NCI-H345 (cell line): ENCODE results near the gene OSBPL2.

Experiments
- DNase-seq: peaks from one replicate; lab custom pipeline; 2025; lab: John Stamatoyannopoulos, UW

Gene OSBPL2

DNA sequence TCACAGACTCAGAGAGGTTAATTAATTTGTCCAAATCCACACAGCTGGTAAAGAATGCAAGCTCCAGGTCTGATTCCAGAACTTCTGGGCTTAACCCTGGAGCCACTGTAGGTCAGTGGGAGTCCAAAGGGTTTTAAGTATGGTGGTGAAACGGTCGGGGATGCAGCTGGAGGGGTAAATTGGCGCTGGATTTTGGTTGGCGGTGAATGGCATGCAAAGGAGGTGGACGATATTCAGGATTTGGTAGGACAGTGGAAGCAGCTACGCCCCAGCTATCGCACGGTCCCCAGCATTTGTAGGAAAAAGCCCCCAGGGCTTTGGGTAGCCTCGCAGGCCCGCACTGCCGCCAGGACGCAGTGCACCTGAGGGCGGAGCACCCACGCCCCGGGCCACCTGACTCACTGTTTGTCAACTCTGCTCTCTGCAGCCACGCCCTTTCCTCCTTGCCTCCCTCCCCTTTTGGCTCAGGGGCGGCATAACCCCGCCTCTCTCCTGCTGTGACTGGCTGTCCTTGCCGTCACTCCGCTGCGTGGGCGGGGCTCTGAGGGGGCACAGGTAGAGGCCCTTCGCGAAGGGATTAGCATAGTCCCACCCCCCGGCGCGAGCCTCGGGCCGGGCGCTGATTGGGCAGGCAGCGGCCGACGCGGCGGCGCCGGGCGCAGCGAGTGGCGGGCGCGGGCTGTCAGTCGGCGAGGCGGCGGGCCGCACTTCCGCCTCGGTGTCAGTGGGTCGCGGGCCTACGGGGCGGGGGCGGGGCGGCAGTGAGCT is at the start of gene OSBPL2:
Gene OSBPL2, plus strand, starts transcription at position 721 of the 768 bp plus-strand sequence. CDS start 17,664 bp downstream, outside the sequence.
- DNase-seq: peak; percentile 100

DNA sequence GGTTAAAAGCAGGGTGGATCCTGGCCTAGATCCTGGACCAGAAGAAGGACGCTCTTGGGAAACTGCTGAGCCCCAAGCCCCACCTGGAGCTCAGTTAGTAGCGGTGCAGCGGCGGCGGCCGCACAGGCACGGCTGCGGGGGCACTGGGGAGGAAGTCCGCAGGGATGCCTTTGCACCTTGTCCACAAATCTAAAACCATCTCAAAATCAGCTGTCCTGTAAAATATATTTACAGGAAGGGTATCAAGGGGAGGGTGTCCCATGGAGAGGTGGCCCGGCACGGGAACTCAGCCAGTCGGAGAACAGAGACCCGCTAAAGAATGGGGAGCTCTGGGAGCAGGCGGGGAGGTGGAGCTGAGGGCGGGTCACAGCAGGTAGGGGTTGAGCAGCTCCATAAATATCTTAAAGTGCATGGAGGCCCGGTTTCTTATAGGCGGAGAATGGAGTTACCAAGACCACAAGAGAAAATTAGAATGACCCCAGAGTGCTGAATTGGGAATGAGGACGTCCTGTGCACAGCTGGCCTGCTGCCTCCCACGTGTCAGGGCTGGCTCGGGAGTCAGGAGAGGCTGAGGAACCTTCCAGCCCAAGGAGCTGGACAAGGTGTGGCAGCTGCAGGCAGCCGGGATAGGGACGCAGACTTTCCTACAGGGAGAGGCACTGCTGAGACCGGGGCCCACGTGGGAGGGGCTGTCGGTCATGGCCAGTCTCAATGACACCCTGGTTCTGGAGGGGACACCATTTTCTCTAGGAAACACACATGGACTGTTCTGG is 47.5 kb upstream of the OSBPL2 start:
- DNase-seq: no peak

- peak; percentile 38 for DNase-seq
Measured at GRCh38 chr20:62191781-62192559, 46.4 kb upstream of the OSBPL2 start.

GRCh38 chr20:62192635-62193034 is 45.7 kb upstream of the OSBPL2 start:
- DNase-seq: no peak

DNA sequence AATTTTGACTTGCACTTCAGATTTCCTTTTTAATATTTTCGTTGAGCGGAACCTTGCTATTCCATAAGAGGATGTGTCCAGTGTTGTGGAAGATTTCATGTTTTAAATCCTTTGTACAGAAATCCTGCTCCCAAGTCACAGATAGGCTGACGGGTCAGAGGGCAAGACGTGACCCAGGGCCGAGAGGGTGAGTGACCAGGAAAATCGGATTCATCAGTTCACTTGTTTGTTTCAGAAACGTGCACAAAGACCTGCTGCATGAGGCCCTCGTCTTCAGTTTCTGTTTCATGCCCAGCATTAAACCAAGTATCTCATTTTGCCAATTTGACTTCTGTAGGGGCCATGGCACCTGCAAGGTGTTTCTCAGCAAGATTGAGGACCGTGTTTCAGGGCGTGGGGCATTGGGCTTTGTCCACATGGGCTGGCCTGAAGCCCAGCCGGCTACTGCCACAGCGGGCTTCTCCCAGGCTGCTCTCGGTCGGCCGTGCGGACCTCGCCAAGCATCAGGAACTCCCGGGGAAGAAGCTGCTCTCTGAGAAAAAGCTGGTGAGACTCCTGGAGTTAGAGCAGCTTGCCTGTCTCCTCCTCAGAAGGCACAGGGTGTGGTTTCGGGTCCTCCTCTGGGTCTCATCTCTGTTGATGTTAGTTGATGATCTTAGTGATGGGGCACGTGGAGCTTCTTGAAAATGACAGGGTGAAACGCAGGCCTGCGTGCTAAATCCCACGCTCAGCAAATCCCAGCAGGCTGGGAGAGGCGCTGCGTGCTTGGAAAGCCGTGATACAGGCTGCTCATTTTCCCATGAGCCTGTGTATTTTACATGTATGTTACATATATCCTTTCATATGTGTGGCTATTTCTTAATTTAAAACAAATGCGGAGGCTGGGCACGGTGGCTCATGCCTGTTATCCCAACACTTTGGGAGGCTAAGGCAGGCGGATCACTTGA is 45.0 kb upstream of the OSBPL2 start:
- DNase-seq: no peak

- no peak for DNase-seq
Measured at GRCh38 chr20:62195075-62195405, 43.3 kb upstream of the OSBPL2 start.

DNA sequence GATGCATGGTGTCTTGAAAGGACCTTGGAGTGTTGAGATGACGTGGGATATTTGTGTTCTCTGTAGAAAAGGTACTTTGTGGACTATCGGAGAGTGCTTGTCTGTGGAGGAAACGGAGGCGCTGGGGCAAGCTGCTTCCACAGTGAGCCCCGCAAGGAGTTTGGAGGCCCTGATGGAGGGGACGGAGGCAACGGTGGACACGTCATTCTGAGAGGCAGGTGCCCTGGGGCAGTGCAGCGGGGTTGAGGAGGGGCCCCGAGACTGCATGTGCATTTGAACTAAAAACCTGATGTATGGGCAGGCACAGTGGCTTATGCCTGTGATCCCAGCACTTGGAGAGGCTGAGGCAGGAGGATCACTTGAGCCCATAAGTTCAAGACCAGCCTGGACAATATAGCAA is 42.6 kb upstream of the OSBPL2 start:
- no peak for DNase-seq

DNA sequence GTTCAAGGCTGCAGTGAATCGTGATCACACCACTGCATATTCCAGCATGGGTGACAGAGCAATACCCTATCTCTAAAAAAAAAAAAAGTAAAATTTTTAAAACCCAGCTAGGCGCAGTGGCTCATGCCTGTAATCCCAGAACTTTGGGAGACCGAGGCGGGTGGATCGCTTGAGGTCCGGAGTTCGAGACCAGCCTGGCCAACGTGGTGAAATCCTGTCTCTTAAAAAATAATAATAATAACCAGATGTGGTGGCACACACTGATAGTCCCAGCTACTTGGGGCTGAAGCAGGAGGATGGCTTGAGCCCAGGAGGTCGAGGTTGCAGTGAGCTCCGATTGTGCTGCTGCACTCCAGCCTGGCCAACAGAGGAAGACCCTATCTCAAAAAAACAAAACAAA is 42.0 kb upstream of the OSBPL2 start:
- DNase-seq: no peak

- no peak for DNase-seq
Measured at GRCh38 chr20:62197311-62197710, 41.0 kb upstream of the OSBPL2 start.

- no peak for DNase-seq
Measured at GRCh38 chr20:62197801-62198200, 40.5 kb upstream of the OSBPL2 start.

DNA sequence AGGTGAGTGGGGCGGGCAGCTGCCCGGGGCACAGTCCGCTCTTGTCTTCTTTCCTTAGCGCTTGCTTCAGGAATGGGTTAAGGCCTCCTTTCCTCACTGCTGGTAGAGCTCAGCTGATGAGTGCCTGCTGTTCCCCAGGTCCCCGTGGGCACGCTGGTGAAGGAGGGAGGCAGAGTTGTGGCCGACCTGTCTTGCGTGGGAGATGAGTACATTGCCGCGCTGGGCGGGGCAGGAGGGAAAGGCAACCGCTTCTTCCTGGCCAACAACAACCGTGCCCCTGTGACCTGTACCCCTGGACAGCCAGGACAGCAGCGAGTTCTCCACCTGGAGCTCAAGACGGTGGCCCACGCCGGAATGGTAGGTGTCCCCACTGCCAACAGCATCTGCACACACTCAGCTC is 39.8 kb upstream of the OSBPL2 start:
- DNase-seq: no peak

GRCh38 chr20:62198931-62199330 is 39.4 kb upstream of the OSBPL2 start:
- no peak for DNase-seq

GRCh38 chr20:62200491-62201172 is 37.7 kb upstream of the OSBPL2 start:
- DNase-seq: no peak

GRCh38 chr20:62201173-62202082 is 36.9 kb upstream of the OSBPL2 start:
- DNase-seq: peak; percentile 83

- DNase-seq: no peak
Measured at GRCh38 chr20:62202083-62202395, 36.3 kb upstream of the OSBPL2 start.

DNA sequence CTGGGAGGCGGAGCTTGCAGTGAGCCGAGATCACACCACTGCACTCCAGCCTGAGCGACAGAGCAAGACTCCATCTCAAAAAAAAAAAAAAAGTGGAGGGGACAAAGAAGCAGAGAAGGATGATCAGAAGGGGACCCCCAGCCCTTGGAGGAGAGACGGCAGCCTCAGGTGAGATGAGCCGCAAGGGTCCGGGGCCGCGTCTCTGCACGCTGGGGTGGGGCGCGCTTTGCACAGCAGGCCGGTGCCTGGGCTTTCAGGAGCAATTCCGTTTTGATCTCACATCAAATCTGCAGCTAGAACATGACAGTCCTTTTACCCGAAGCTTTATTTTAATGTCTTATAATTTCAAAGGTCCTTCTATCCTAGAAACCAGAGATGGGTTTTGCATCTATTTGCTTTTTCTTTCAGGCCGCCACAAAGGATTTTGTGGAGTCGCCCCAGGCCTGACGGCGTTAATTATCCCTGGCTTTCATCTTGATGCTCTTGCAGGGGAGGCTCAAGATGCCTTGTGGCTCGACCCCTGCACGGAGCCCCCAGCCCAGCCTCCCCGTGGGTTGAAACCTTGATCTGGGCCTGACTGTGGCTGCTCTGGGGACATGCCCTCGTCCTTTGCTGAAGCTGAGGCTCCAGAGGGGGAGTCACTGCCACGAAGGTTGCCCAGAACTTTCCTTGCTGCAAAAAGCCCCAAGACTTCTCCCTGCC is 35.5 kb upstream of the OSBPL2 start:
- DNase-seq: no peak

DNA sequence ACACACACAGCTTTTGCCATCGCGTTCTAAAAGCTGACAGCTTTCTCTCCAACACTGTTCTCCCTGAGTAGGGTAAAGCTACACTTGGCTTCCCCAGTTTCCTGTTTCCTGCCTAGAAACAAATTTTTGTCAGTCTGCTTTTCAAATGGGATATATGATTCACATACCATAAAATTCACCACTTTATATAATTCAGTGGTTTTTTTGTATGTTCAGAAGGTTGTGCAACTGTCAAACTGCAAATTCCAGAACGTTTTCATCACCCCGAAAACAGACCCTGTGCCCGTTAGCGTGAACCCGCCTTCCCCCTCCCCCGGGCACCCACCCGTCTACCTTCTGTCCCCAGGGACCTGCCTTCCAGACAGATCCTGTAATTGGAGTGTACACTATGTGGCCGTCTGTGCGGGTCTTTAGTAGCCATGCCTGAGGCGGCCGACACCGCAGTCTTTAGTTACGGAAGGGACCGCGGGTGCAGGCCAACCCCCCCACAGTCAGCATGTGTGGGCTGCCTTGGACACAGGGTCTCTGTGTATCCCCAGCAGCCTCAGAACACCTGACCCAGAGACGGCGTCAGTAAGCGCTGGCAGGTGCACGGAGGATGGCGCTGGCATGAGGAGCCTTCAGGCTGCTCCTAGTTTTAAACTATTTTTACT is 34.8 kb upstream of the OSBPL2 start:
- DNase-seq: no peak

GRCh38 chr20:62205618-62206387 is 32.5 kb upstream of the OSBPL2 start:
- DNase-seq: no peak
